ENCODE results near the gene LRP1. TPM values are rescaled to one million over a fixed set of nuclear protein-coding genes. Genes with fewer than 3 reads are reported as not detected.
A peak's percentile ranks its signal among the peaks of the same experiment; 100 is the strongest.

The LRP1 gene
- total RNA-seq, 1 experiment from 2014 or later = 25.1 TPM

DNA sequence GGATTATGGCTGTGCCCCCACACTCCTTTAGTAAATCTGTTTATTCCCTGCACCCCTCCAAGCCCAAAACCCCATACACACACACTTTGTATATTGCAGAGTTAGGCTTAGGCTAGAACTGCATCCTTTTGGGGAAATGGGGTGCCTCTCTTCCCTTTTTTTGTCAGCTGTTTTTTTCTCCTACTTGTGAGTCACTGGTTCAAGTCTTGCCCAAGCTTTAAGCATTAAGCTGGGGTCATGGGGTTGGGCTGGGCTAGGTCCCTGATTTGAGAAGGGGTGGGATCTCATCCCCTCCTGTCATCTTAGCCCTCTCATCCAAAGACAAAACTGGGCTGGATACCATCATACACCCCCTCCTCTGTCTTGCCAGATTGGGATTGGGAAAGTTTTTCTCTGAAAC lies 1.6 kb downstream of the LRP1 start:
- DNase-seq (ENCODE audit: low spot score) = no peak
- in situ Hi-C loops (cut with HindIII; ENCODE audit: low sequenced_read_pairs) = no loop called here

GRCh38 chr12:57130941-57131340 lies 2.7 kb downstream of the LRP1 start:
- DNase-seq (ENCODE audit: low spot score) = no peak
- in situ Hi-C loops (cut with HindIII; ENCODE audit: low sequenced_read_pairs) = no loop called here

GRCh38 chr12:57131896-57132744 lies 3.8 kb downstream of the LRP1 start:
- in situ Hi-C loops (cut with HindIII; ENCODE audit: low sequenced_read_pairs) = no loop called here
- DNase-seq (ENCODE audit: low spot score) = peak; percentile 23

DNA sequence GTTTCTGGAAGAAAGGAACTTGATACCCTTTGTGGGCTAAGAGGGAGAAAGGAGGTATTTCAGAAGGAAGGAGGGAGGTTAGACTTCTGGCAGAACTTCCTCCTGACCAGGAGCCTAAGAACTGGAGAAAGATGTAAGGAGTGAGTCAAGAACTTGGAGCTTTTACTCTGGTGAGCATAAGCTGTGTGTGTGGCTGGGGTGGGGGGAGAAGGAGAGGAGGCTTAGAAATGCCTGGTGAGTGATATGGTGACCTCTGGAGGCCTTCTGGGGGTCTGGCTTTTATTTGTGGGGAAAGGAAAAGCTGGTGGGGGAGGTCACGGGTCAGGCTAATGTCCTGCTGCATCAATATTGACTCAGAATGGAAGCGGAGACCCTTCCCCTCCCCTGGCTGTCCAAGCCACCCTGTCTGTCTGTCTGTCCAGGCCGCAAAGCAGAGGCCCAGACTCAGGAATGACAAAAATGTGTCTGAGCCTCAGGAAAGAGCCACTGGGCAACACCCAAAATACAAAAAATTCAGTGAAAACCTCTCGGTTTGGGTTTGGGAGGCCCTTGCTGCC lies 4.8 kb downstream of the LRP1 start:
- no peak for DNase-seq (ENCODE audit: low spot score)
- in situ Hi-C loops (cut with HindIII; ENCODE audit: low sequenced_read_pairs) = no loop called here

DNA sequence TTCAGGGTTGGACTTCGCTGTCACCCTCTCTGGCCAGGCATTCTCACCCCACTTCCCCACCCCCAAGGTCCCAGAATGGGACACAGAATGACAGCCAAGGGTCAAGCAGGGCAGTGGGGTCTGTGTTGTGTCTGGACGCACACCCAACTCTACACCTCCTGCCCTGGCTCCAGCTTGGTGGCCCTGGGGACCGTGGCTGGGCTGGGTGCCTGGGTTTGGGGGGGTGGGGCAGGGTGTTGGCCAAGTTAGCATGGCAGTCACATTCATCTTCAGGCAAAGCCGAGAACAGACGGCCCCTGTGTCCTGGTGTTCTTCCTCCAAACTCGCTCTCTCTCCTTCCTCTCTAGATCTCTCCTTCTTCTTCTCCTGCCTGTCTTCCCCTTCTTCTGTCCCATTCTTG lies 5.6 kb downstream of the LRP1 start:
- DNase-seq (ENCODE audit: low spot score) = no peak
- in situ Hi-C loops (cut with HindIII; ENCODE audit: low sequenced_read_pairs) = no loop called here

DNA sequence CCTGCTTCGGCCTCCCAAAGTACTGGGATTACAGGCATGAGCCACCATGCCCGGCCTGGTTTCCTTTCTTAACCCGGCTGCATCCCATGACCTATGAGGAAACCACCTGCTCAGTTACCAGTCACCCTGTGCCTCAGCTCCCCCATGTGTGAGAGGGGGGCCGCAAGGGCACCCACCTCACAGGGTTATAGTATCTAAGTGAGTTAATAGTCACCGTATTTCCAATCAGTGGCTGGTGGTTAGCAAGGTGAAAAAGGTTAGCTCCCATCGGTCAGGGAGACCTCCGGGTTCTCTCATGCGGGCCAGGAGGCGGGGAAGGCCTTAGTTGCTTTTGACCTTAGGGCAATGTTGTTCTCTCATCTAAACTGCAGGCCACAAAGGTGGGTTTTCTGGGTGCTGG lies 6.7 kb downstream of the LRP1 start:
- in situ Hi-C loops (cut with HindIII; ENCODE audit: low sequenced_read_pairs) = no loop called here
- no peak for DNase-seq (ENCODE audit: low spot score)

- DNase-seq (ENCODE audit: low spot score) = no peak
- in situ Hi-C loops (cut with HindIII; ENCODE audit: low sequenced_read_pairs) = no loop called here
These were observed 7.4 kb downstream of the LRP1 start for GRCh38 chr12:57135527-57136326.

DNA sequence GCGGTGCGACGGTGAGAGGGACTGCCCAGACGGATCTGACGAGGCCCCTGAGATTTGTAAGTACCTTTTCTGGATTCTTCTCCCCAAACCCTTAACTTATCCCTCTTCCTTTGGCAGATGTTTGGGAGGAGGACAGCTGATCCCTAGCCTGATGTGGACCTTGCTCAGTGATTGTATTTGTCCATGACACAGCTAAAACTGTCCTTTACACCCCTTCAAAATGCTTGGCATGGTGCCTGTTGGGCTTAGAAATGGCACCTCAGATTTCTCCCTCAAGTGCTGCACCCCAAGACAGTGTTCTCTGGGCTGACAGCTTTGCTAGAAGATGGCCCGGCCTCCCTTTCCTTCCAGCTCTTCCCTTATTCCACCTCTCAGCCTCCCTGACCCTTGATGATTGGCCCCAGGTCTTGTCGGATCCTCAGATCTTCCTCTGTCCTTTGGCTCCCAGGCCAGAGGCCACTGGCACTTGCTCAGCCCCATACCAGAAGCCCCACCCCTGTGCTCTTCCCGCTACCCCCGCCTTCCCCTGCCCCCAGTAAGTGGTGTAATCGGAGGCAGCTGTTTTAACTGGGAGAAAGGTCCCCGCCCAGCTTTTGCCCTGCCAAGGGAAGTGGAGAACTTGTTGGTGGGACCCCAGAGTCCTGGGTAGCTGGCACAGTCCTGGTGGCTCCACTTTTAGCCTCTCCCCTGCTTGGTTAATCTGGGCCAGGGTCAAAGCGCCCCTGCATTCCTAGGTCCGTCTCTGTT lies 10.4 kb downstream of the LRP1 start:
- in situ Hi-C loops (cut with HindIII; ENCODE audit: low sequenced_read_pairs) = no loop called here
- DNase-seq (ENCODE audit: low spot score) = no peak

DNA sequence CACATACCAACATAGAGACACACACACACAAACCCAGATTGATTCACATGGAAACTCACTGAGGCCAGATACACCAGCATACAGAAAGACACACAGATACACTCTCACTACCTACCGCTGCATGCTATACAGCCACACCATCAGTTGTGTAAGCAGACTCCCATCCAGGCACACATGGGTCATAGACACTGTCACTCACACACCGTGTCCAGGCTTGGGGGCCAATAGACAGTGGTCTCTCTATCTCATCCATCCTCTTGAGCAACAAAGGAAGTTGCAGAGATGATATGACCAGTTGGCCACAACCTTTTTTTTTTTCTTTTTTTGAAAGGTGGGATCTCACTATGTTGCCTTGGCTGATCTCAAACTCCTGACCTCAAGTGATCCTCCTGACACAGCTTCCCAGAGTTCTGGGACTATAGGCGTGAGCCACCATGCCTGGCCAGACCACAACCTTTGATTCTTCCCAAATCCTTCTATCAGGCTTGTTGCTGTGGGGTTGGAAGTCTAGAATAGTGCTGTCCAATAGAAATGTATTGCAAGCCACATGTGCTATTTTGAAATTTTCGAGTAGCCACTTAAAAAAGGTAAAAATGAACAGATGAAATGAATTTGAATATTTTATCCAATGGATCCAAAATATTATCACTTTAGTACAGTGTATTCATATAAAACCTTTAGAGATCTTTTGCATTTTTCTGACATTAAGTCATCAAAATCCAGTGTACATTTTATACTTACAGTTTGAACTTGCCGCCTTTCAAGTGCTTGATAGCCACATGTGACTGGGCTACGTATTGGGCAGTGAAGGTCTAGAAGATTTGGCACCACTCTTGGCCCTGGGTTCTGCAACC lies 11.7 kb downstream of the LRP1 start:
- in situ Hi-C loops (cut with HindIII; ENCODE audit: low sequenced_read_pairs) = no loop called here
- DNase-seq (ENCODE audit: low spot score) = no peak

GRCh38 chr12:57141249-57141648 lies 13.0 kb downstream of the LRP1 start:
- DNase-seq (ENCODE audit: low spot score) = no peak
- in situ Hi-C loops (cut with HindIII; ENCODE audit: low sequenced_read_pairs) = no loop called here

DNA sequence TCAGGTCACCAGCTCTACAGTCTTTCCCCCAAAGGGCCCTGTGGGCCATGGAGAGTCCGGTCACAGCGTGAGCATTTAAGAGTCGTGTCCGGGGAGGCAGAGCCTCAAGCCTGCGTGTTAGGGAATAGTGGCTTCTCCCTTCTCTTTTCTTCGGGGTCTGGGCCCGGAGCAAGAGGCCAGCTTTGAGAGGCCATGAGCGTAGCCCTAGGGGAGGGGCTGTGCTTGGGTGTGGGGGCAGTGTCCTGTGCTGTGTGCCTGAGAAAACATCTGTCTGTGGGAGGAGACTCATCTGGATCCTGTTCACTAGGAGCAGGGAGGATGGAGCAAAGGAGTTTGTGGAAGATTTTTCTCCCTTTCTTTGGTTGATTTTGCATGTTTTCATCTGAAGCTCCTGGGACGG lies 13.8 kb downstream of the LRP1 start:
- DNase-seq (ENCODE audit: low spot score) = no peak
- in situ Hi-C loops (cut with HindIII; ENCODE audit: low sequenced_read_pairs) = no loop called here

- in situ Hi-C loops (cut with HindIII; ENCODE audit: low sequenced_read_pairs) = no loop called here
- peak; percentile 36 for DNase-seq (ENCODE audit: low spot score)
These were observed 14.4 kb downstream of the LRP1 start for GRCh38 chr12:57142727-57143126.

- DNase-seq (ENCODE audit: low spot score) = peak; percentile 67
- in situ Hi-C loops (cut with HindIII; ENCODE audit: low sequenced_read_pairs) = no loop called here
These were observed 15.2 kb downstream of the LRP1 start for GRCh38 chr12:57143454-57143853.

- in situ Hi-C loops (cut with HindIII; ENCODE audit: low sequenced_read_pairs) = no loop called here
- DNase-seq (ENCODE audit: low spot score) = no peak
These were observed 17.3 kb downstream of the LRP1 start for GRCh38 chr12:57145460-57146059.

GRCh38 chr12:57146092-57146491 lies 17.8 kb downstream of the LRP1 start:
- DNase-seq (ENCODE audit: low spot score) = no peak
- in situ Hi-C loops (cut with HindIII; ENCODE audit: low sequenced_read_pairs) = no loop called here

GRCh38 chr12:57146961-57147944 lies 19.0 kb downstream of the LRP1 start, which contains the start of gene LRP1-AS:
TSS of gene LRP1-AS (minus strand) at chr12:57147619.
- in situ Hi-C loops (cut with HindIII; ENCODE audit: low sequenced_read_pairs) = no loop called here
- no peak for DNase-seq (ENCODE audit: low spot score)

All from G401 (cell line).